ENCODE results near the gene ALKBH5.

ALKBH5 gene

GRCh38 chr17:18238299-18238698 lies 54.7 kb downstream of the ALKBH5 start:
- H3K4me1 ChIP-seq (ENCODE audit: control insufficient read depth in 1 of 2, insufficient read depth in 1 of 2, low read depth in 1 of 2, low read length in 1 of 2): no peaks in the 10 kb centered on the region
- no peak for TF ChIP-seq CTCF (IDR thresholded peaks at IDR 0.05)
- H3K27me3 ChIP-seq: no peaks in the 10 kb centered on the region
- no peaks in the 10 kb centered on the region for H3K9me3 ChIP-seq
- H3K4me3 ChIP-seq (ENCODE audit: low read depth in 1 of 2, low read length in 1 of 2): no peak overlapping the region
- H3K27ac ChIP-seq: no peak overlapping the region
- H3K36me3 ChIP-seq: peaks cover 38% of the 10 kb centered on the region

GRCh38 chr17:18240449-18240848 lies 56.8 kb downstream of the ALKBH5 start:
- no peak for TF ChIP-seq CTCF (IDR thresholded peaks at IDR 0.05)
- H3K36me3 ChIP-seq: peaks cover 53% of the 10 kb centered on the region
- no peak overlapping the region for H3K4me3 ChIP-seq (ENCODE audit: low read depth in 1 of 2, low read length in 1 of 2)
- no peak overlapping the region for H3K27ac ChIP-seq
- H3K9me3 ChIP-seq: no peaks in the 10 kb centered on the region
- H3K27me3 ChIP-seq: no peaks in the 10 kb centered on the region
- no peaks in the 10 kb centered on the region for H3K4me1 ChIP-seq (ENCODE audit: control insufficient read depth in 1 of 2, insufficient read depth in 1 of 2, low read depth in 1 of 2, low read length in 1 of 2)

- Histone ChIP-seq H3K27ac (no peak overlapping the region), H3K4me3 (ENCODE audit: low read depth in 1 of 2, low read length in 1 of 2) (no peak overlapping the region), H3K36me3 (peaks cover 62% of the 10 kb centered on the region), H3K27me3 (no peaks in the 10 kb centered on the region), H3K4me1 (ENCODE audit: control insufficient read depth in 1 of 2, insufficient read depth in 1 of 2, low read depth in 1 of 2, low read length in 1 of 2) (no peaks in the 10 kb centered on the region), H3K9me3 (no peaks in the 10 kb centered on the region)
- TF ChIP-seq CTCF (IDR thresholded peaks at IDR 0.05): no peak
These were observed 57.7 kb downstream of the ALKBH5 start for GRCh38 chr17:18241229-18241871.

- Histone ChIP-seq H3K9me3 (no peaks in the 10 kb centered on the region), H3K27me3 (no peaks in the 10 kb centered on the region), H3K4me1 (ENCODE audit: control insufficient read depth in 1 of 2, insufficient read depth in 1 of 2, low read depth in 1 of 2, low read length in 1 of 2) (no peaks in the 10 kb centered on the region), H3K27ac (no peak overlapping the region), H3K36me3 (peaks cover 92% of the 10 kb centered on the region), H3K4me3 (ENCODE audit: low read depth in 1 of 2, low read length in 1 of 2) (no peak overlapping the region)
- no peak for TF ChIP-seq CTCF (IDR thresholded peaks at IDR 0.05)
These were observed 61.6 kb downstream of the ALKBH5 start for GRCh38 chr17:18245038-18245776.

GRCh38 chr17:18246109-18246725 lies 62.6 kb downstream of the ALKBH5 start:
- Histone ChIP-seq H3K36me3 (peaks cover 100% of the 10 kb centered on the region), H3K4me3 (ENCODE audit: low read depth in 1 of 2, low read length in 1 of 2) (no peak overlapping the region), H3K9me3 (no peaks in the 10 kb centered on the region)

More at GRCh38 chr17:18246109-18246725, 62.6 kb downstream of the ALKBH5 start:
- Histone ChIP-seq H3K4me1 (ENCODE audit: control insufficient read depth in 1 of 2, insufficient read depth in 1 of 2, low read depth in 1 of 2, low read length in 1 of 2) (no peaks in the 10 kb centered on the region), H3K27ac (no peak overlapping the region), H3K27me3 (no peaks in the 10 kb centered on the region)
- no peak for TF ChIP-seq CTCF (IDR thresholded peaks at IDR 0.05)
